Measurements from ENCODE around the gene FHIP1B.

Gene FHIP1B

GRCh38 chr11:6240781-6241180 lies 6.3 kb upstream of the FHIP1B start:
- no peak overlapping the region for H3K4me3 ChIP-seq (ENCODE audit: low read depth, low read length)
- no peak for DNase-seq (ENCODE audit: low read depth)

GRCh38 chr11:6240139-6240538 lies 5.7 kb upstream of the FHIP1B start:
- in situ Hi-C loops (cut with HindIII; ENCODE audit: low sequenced_read_pairs) = no loop called here
- no peak for TF ChIP-seq CTCF (IDR thresholded peaks at IDR 0.05; ENCODE audit: low read depth, low read length, missing control alignments)
- no peak overlapping the region for H3K4me3 ChIP-seq (ENCODE audit: low read depth, low read length)
- no peak for DNase-seq (ENCODE audit: low read depth)

More at GRCh38 chr11:6240781-6241180, 6.3 kb upstream of the FHIP1B start:
- TF ChIP-seq CTCF (IDR thresholded peaks at IDR 0.05; ENCODE audit: low read depth, low read length, missing control alignments) = no peak
- in situ Hi-C loops (cut with HindIII; ENCODE audit: low sequenced_read_pairs) = no loop called here

GRCh38 chr11:6238902-6239301 lies 4.5 kb upstream of the FHIP1B start, which contains the start of gene CNGA4:
Gene CNGA4, plus strand, starts transcription at chr11:6239089. Its CDS starts 118 bp downstream, at chr11:6239207.
- in situ Hi-C loops (cut with HindIII; ENCODE audit: low sequenced_read_pairs) = no loop called here
- no peak for TF ChIP-seq CTCF (IDR thresholded peaks at IDR 0.05; ENCODE audit: low read depth, low read length, missing control alignments)
- H3K4me3 ChIP-seq (ENCODE audit: low read depth, low read length) = no peak within 1 kb of the TSS
- DNase-seq (ENCODE audit: low read depth) = no peak

GRCh38 chr11:6237761-6238302 lies 3.4 kb upstream of the FHIP1B start:
- DNase-seq (ENCODE audit: low read depth) = no peak
- in situ Hi-C loops (cut with HindIII; ENCODE audit: low sequenced_read_pairs) = no loop called here
- H3K4me3 ChIP-seq (ENCODE audit: low read depth, low read length) = no peak overlapping the region
- TF ChIP-seq CTCF (IDR thresholded peaks at IDR 0.05; ENCODE audit: low read depth, low read length, missing control alignments) = no peak

- no peak overlapping the region for H3K4me3 ChIP-seq (ENCODE audit: low read depth, low read length)
- in situ Hi-C loops (cut with HindIII; ENCODE audit: low sequenced_read_pairs) = no loop called here
- no peak for DNase-seq (ENCODE audit: low read depth)
- TF ChIP-seq CTCF (IDR thresholded peaks at IDR 0.05; ENCODE audit: low read depth, low read length, missing control alignments) = no peak
These were observed 2.8 kb upstream of the FHIP1B start for GRCh38 chr11:6237266-6237665.

- in situ Hi-C loops (cut with HindIII; ENCODE audit: low sequenced_read_pairs) = no loop called here
These were observed 451 bp downstream of the FHIP1B start for GRCh38 chr11:6233984-6234386.

More at GRCh38 chr11:6233984-6234386, 451 bp downstream of the FHIP1B start:
- no peak for TF ChIP-seq CTCF (IDR thresholded peaks at IDR 0.05; ENCODE audit: low read depth, low read length, missing control alignments)
- no peak for DNase-seq (ENCODE audit: low read depth)
- H3K4me3 ChIP-seq (ENCODE audit: low read depth, low read length) = peak overlapping the region; percentile 98
